ENCODE results near the gene ARHGEF1.
A peak's percentile ranks its signal among the peaks of the same experiment; 100 is the strongest.
"Not testable (repeated sequence)": the region's sequence is repeated elsewhere in the genome, so short reads cannot be mapped to it uniquely, and the experiment has no call there.

The ARHGEF1 gene

GRCh38 chr19:41863209-41863931 is 19.6 kb upstream of the ARHGEF1 start:
- no peak for DNase-seq (ENCODE audit: low spot score)

GRCh38 chr19:41864374-41864773 is 18.6 kb upstream of the ARHGEF1 start:
- no peak for DNase-seq (ENCODE audit: low spot score)

- no peak for DNase-seq (ENCODE audit: low spot score)
Measured at GRCh38 chr19:41866284-41866683, 16.7 kb upstream of the ARHGEF1 start.

- DNase-seq (ENCODE audit: low spot score): no peak
Measured at GRCh38 chr19:41868120-41868988, 14.6 kb upstream of the ARHGEF1 start.

- no peak for DNase-seq (ENCODE audit: low spot score)
Measured at GRCh38 chr19:41868989-41869300, 14.0 kb upstream of the ARHGEF1 start.

GRCh38 chr19:41869374-41869955 is 13.5 kb upstream of the ARHGEF1 start:
- no peak for DNase-seq (ENCODE audit: low spot score)

- no peak for DNase-seq (ENCODE audit: low spot score)
Measured at GRCh38 chr19:41870401-41870873, 12.5 kb upstream of the ARHGEF1 start.

- peak; percentile 59 for DNase-seq (ENCODE audit: low spot score)
Measured at GRCh38 chr19:41871573-41872383, 11.2 kb upstream of the ARHGEF1 start.

GRCh38 chr19:41872384-41872774 is 10.6 kb upstream of the ARHGEF1 start:
- no peak for DNase-seq (ENCODE audit: low spot score)

- peak; percentile 66 for DNase-seq (ENCODE audit: low spot score)
Measured at GRCh38 chr19:41872775-41873647, 10.0 kb upstream of the ARHGEF1 start.

GRCh38 chr19:41875973-41876372 is 7.0 kb upstream of the ARHGEF1 start:
- DNase-seq (ENCODE audit: low spot score): not testable (repeated sequence)

- DNase-seq (ENCODE audit: low spot score): no peak
Measured at GRCh38 chr19:41876847-41877832, 5.8 kb upstream of the ARHGEF1 start, which contains the start of gene CD79A. Gene CD79A, plus strand, starts transcription at chr19:41877279. Its CDS starts 26 bp downstream, at chr19:41877305.

GRCh38 chr19:41877916-41878905 is 4.8 kb upstream of the ARHGEF1 start:
- DNase-seq (ENCODE audit: low spot score): no peak

- no peak for DNase-seq (ENCODE audit: low spot score)
Measured at GRCh38 chr19:41879080-41879479, 3.9 kb upstream of the ARHGEF1 start.

GRCh38 chr19:41879670-41880328 is 3.2 kb upstream of the ARHGEF1 start:
- DNase-seq (ENCODE audit: low spot score): no peak

- DNase-seq (ENCODE audit: low spot score): no peak
Measured at GRCh38 chr19:41880329-41880708, 2.7 kb upstream of the ARHGEF1 start.

GRCh38 chr19:41883463-41883820 is 458 bp downstream of the ARHGEF1 start:
- no peak for DNase-seq (ENCODE audit: low spot score)

Data from CD4-positive, alpha-beta T cell treated with Interleukin-15 for 4 hours (primary cell).